ENCODE results near the gene KHDC4.

Gene KHDC4

GRCh38 chr1:155934097-155934935 is at the start of gene KHDC4:
KHDC4 (minus strand) TSS chr1:155934413; CDS start chr1:155934373, 40 bp downstream.
- in situ Hi-C loops (cut with HindIII; ENCODE audit: low sequenced_read_pairs) = no loop called here

GRCh38 chr1:155983191-155984024 is 49.2 kb upstream of the KHDC4 start:
- in situ Hi-C loops (cut with HindIII; ENCODE audit: low sequenced_read_pairs) = no loop called here

- in situ Hi-C loops (cut with HindIII; ENCODE audit: low sequenced_read_pairs) = no loop called here
These were observed 47.9 kb upstream of the KHDC4 start for GRCh38 chr1:155982106-155982505.

GRCh38 chr1:155981266-155982088 is 47.3 kb upstream of the KHDC4 start:
- in situ Hi-C loops (cut with HindIII; ENCODE audit: low sequenced_read_pairs) = no loop called here

GRCh38 chr1:155979597-155980343 is 45.6 kb upstream of the KHDC4 start:
- in situ Hi-C loops (cut with HindIII; ENCODE audit: low sequenced_read_pairs) = no loop called here

GRCh38 chr1:155978973-155979429 is 44.8 kb upstream of the KHDC4 start:
- in situ Hi-C loops (cut with HindIII; ENCODE audit: low sequenced_read_pairs) = no loop called here

- in situ Hi-C loops (cut with HindIII; ENCODE audit: low sequenced_read_pairs) = no loop called here
These were observed 44.2 kb upstream of the KHDC4 start, which contains the start of gene ARHGEF2 for GRCh38 chr1:155978325-155978972. ARHGEF2 (minus strand) TSS chr1:155978547; CDS start chr1:155978427, 120 bp downstream.

GRCh38 chr1:155977690-155978324 is 43.6 kb upstream of the KHDC4 start:
- in situ Hi-C loops (cut with HindIII; ENCODE audit: low sequenced_read_pairs) = no loop called here

GRCh38 chr1:155976913-155977689 is 42.9 kb upstream of the KHDC4 start:
- in situ Hi-C loops (cut with HindIII; ENCODE audit: low sequenced_read_pairs) = no loop called here

- in situ Hi-C loops (cut with HindIII; ENCODE audit: low sequenced_read_pairs) = no loop called here
These were observed 42.1 kb upstream of the KHDC4 start for GRCh38 chr1:155976062-155976912.

GRCh38 chr1:155975375-155976061 is 41.3 kb upstream of the KHDC4 start:
- in situ Hi-C loops (cut with HindIII; ENCODE audit: low sequenced_read_pairs) = no loop called here

GRCh38 chr1:155974208-155975115 is 40.2 kb upstream of the KHDC4 start:
- in situ Hi-C loops (cut with HindIII; ENCODE audit: low sequenced_read_pairs) = no loop called here

GRCh38 chr1:155973723-155974122 is 39.5 kb upstream of the KHDC4 start:
- in situ Hi-C loops (cut with HindIII; ENCODE audit: low sequenced_read_pairs) = no loop called here

- in situ Hi-C loops (cut with HindIII; ENCODE audit: low sequenced_read_pairs) = no loop called here
These were observed 37.9 kb upstream of the KHDC4 start for GRCh38 chr1:155971910-155972809.
